Heart right ventricle (tissue), 16 donors: ENCODE data around the gene KCNJ5. TPM values are rescaled to one million over a fixed set of nuclear protein-coding genes. Genes with fewer than 3 reads are reported as not detected.

Experiments
- ATAC-seq, 8 donors: fragments of 200-7000 bp; cut with Tn5 transposase; one replicate each; pipeline ENCODE4 v1.9.1; 2020; ENCODE audit warnings: mild to moderate bottlenecking in 8 of 8, moderate library complexity in 8 of 8, moderate number of reproducible peaks in 1 of 8
- DNase-seq, 2 donors: peaks; one replicate each; pipeline ENCODE4 v3.0.0-alpha.2; 2020
- H3K27ac ChIP-seq, 10 donors: fragments of 200-600 bp; sonication (generic) in 2 of 10; one replicate each; pipeline versions ENCODE4 v1.5.0 to v1.8.0; 2020 to 2022; ENCODE audit warnings: mild to moderate bottlenecking in 3 of 10
- H3K27me3 ChIP-seq, 7 donors: fragments of 200-600 bp; one replicate each; pipeline ENCODE4 v1.8.0; 2021 to 2022; ENCODE audit warnings: mild to moderate bottlenecking in 2 of 7
- H3K36me3 ChIP-seq, 9 donors: fragments of 200-600 bp; sonication (generic) in 1 of 9; one replicate each; pipeline versions ENCODE4 v1.5.0 to v1.8.0; 2020 to 2022; ENCODE audit warnings: mild to moderate bottlenecking in 2 of 9
- H3K4me1 ChIP-seq, 9 donors: fragments of 200-600 bp; sonication (generic) in 1 of 9; one replicate each; pipeline versions ENCODE4 v1.5.0 to v1.8.0; 2020 to 2022; ENCODE audit warnings: mild to moderate bottlenecking in 4 of 9
- H3K4me3 ChIP-seq, 10 donors: fragments of 200-600 bp; sonication (generic) in 2 of 10; one replicate each; pipeline versions ENCODE4 v1.5.0 to v1.8.0; 2020 to 2022; ENCODE audit warnings: mild to moderate bottlenecking in 7 of 10, moderate library complexity in 2 of 10
- H3K9me3 ChIP-seq, 11 donors: fragments of 200-600 bp in 10 of 11; sonication (generic) in 2 of 11; one replicate each; pipeline versions ENCODE4 v1.5.0 to v1.8.0; 2013 to 2022; ENCODE audit warnings: mild to moderate bottlenecking in 2 of 11, control low read depth in 1 of 11, moderate library complexity in 1 of 11
- CTCF ChIP-seq, 9 donors: fragments of 200-600 bp; sonication (generic) in 2 of 9; IDR thresholded peaks; one replicate each; pipeline versions ENCODE4 v1.5.0 to v1.8.0; 2021 to 2022; ENCODE audit warnings: antibody characterized with exemption in 9 of 9, mild to moderate bottlenecking in 5 of 9, moderate library complexity in 1 of 9
- WGBS, 2 donors: extraction: QIAGEN DNeasy Blood & Tissue Kit; methylation state at CpG; one replicate each; pipeline ENCODE4 v1.1.7; 2013; ENCODE audit warnings: inconsistent platforms in 1 of 2; 5-methylcytosine and 5-hydroxymethylcytosine counted together
- intact Hi-C, 10 donors: fragments of 100-400 bp; cut with DNase I; formaldehyde crosslinking; loops; one replicate each; pipeline versions ENCODE4 v1.11.1 to v1.14.2; 2022
- polyA plus RNA-seq, 2 donors: library from polyadenylated mRNA; stranded (reverse); fragments of 200-250 nt; gene quantifications; one replicate each; pipeline ENCODE4 v1.2.3, GENCODE V29; 2013
- total RNA-seq, 10 donors: library from RNA; stranded (reverse); fragmentation: NEBNext Ultra II Directional in 3 of 10; extraction: Animal tissue kit (Norgen Biotek cat#: 25700) in 3 of 10; gene quantifications; one replicate each; pipeline versions ENCODE4 v1.2.1 to v1.2.4, GENCODE V29; 2021 to 2023
- donor health status: Arrhythmogenic right ventricular cardiomyopathy.
- donor health status: ischemic (EF 13 %, LVEDD 7.1; RV severe dilation, severe dysfunction).
- donor health status: healthy with polysubstance abuse.
- donor health status: DM: no; HTN: yes; CAD: no.
- donor health status: DM: no; HTN: no; CAD: no.
- donor health status: ischemic (EF 25% LVEDD 6.9; RV normal size, moderate dysfunction).
- donor health status: ischemic (EF 25% LVEDD 5.7; RV mildly dilated, moderate dysfunction).
- donor health status: healthy.
- donor health status: DM: yes; HTN: yes; CAD: no.
- donor health status: Ischemic cardiomyopathy.
- donor health status: ischemic (EF 35%, LVEDD 5.7; RV mildly dilated, moderate dysfunction).
- donor health status: nonischemic (EF 11% LVEDD 7.7; RV severe dilation, severe dysfunction).
- donor health status: DM: yes; HTN: yes; CAD: no.
- donor health status: PGD.
- donor health status: ischemic (EF 29% LVEDD 5.4; RV normal size, mild dysfunction).
- donor health status: nonischemic (EF 23%, LVEDD 6.1; RV moderate dilation, normal function).

Gene KCNJ5
- total and polyA plus RNA-seq, 12 donors = 1.2 to 32.1 (median 8.1) TPM

DNA sequence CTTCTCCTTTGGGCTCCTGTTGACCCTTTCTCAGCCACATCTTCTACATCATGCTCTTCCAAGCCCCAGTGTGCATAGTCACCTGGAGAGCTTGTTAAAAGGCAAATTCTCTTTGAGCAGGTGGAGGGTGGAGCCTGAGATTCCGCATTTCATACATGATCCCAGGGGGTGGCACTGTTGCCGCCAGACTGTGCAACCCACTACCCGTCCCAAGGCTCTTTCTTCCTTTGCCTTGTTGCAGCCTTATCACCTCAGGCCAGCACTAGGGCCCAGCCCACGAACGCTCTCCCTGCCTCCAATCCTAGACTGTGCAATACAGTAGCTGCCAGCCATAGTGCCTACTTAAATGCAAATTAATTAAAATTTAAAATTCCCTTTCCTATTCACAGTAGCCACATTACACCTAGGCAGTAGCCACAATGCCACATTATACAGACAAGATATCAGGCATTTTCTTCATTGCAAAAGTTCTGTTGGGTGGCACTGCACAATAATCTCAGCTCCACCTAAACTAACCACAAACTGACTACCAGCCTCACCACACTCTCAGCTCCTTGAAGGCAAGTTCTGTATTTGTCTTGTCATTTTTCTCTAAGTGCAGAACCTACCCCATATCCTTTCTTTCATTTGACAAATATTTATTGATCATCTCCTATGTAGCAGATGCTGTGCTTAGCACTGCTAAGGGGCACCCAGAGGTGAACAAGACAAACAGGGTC, 4.6 kb upstream of the KCNJ5 start:
- WGBS, 2 donors = 33 to 48% methylated on average over 5 of the region's 5 CpGs
- ATAC-seq = peak in 3 of 8 donors; percentile 22 to 41 (median 26)

GRCh38 chr11:128888034-128888985, 2.8 kb upstream of the KCNJ5 start:
- Histone ChIP-seq H3K27ac (no peak overlapping the region), H3K4me3 (no peak overlapping the region), H3K4me1 (peaks cover 5 to 32% (median 17%) of the 10 kb centered on the region in 9 donors), H3K36me3 (no peaks in the 10 kb centered on the region), H3K9me3 (no peaks in the 10 kb centered on the region), H3K27me3 (peaks cover 0 to 47% (median 29%) of the 10 kb centered on the region in 7 donors)
- ATAC-seq = no peak
- TF ChIP-seq CTCF (IDR thresholded peaks at IDR 0.05) = no peak
- WGBS, 2 donors = 81 to 83% methylated on average over 15 of the region's 15 CpGs
- intact Hi-C loops = loop anchor here in 2 of 10 donors (10.0 kb wide), 1 partner anchor 446 kb away; no protein-coding TSS in a partner anchor
- DNase-seq = no peak

More for the DNA sequence above, 4.6 kb upstream of the KCNJ5 start:
- Histone ChIP-seq H3K4me3 (no peak overlapping the region), H3K27me3 (peaks cover 0 to 49% (median 29%) of the 10 kb centered on the region in 7 donors), H3K9me3 (no peaks in the 10 kb centered on the region), H3K36me3 (no peaks in the 10 kb centered on the region), H3K4me1 (peaks cover 4 to 15% (median 11%) of the 10 kb centered on the region in 9 donors), H3K27ac (no peak overlapping the region)
- no peak for DNase-seq
- peak in 6 of 9 donors; percentile 6 to 26 (median 18) for TF ChIP-seq CTCF (IDR thresholded peaks at IDR 0.05)
- intact Hi-C loops = loop anchor here in 5 of 10 donors (2.0 to 10.0 kb wide), 4 partner anchors 62 to 448 kb away; no protein-coding TSS in a partner anchor

GRCh38 chr11:128889657-128890213, 1.4 kb upstream of the KCNJ5 start:
- Histone ChIP-seq H3K4me3 (peak overlapping the region in 1 of 10 donors; percentile 50), H3K36me3 (no peaks in the 10 kb centered on the region), H3K27ac (peak overlapping the region in 1 of 10 donors; percentile 53), H3K4me1 (peaks cover 5 to 46% (median 19%) of the 10 kb centered on the region in 9 donors), H3K9me3 (no peaks in the 10 kb centered on the region), H3K27me3 (peaks cover 0 to 40% (median 29%) of the 10 kb centered on the region in 7 donors)
- TF ChIP-seq CTCF (IDR thresholded peaks at IDR 0.05) = no peak
- intact Hi-C loops = loop anchor here in 2 of 10 donors (10.0 kb wide), 1 partner anchor 445 kb away; no protein-coding TSS in a partner anchor
- no peak for ATAC-seq
- DNase-seq = no peak
- 76 to 82% methylated on average over 8 of the region's 8 CpGs for WGBS, 2 donors

GRCh38 chr11:128890216-128890542, 977 bp upstream of the KCNJ5 start:
- intact Hi-C loops = no loop called here
- Histone ChIP-seq H3K36me3 (no peaks in the 10 kb centered on the region), H3K4me1 (peaks cover 5 to 51% (median 22%) of the 10 kb centered on the region in 9 donors), H3K27ac (peak overlapping the region in 7 of 10 donors; percentile 36 to 74 (median 52)), H3K4me3 (peak overlapping the region in 9 of 10 donors; percentile 43 to 62 (median 56)), H3K9me3 (no peaks in the 10 kb centered on the region), H3K27me3 (peaks cover 0 to 40% (median 29%) of the 10 kb centered on the region in 7 donors)
- ATAC-seq = no peak
- no peak for TF ChIP-seq CTCF (IDR thresholded peaks at IDR 0.05)
- 25 to 26% methylated on average over 9 of the region's 9 CpGs for WGBS, 2 donors
- DNase-seq = no peak
